Activated naive CD8-positive, alpha-beta T cell (primary cell): Measurements from ENCODE around the gene EIF3J.
"Not testable (repeated sequence)": the region's sequence is repeated elsewhere in the genome, so short reads cannot be mapped to it uniquely, and the experiment has no call there.

Experiments used
- H3K27ac Mint-ChIP-seq: one replicate; pipeline ENCODE4 v1.8.0; 2021; ENCODE audit warnings: mixed read lengths
- H3K27me3 Mint-ChIP-seq: one replicate; pipeline ENCODE4 v1.8.0; 2021; ENCODE audit warnings: mixed read lengths
- H3K36me3 Mint-ChIP-seq: one replicate; pipeline ENCODE4 v1.8.0; 2021; ENCODE audit warnings: mixed read lengths
- H3K4me1 Mint-ChIP-seq: one replicate; pipeline ENCODE4 v1.8.0; 2021; ENCODE audit warnings: low read depth, mixed read lengths
- H3K4me3 Mint-ChIP-seq: one replicate; pipeline ENCODE4 v1.8.0; 2021; ENCODE audit warnings: mild to moderate bottlenecking, mixed read lengths
- H3K9me3 Mint-ChIP-seq: one replicate; pipeline ENCODE4 v1.8.0; 2021; ENCODE audit warnings: low read depth, mixed read lengths

Gene EIF3J, protein sequence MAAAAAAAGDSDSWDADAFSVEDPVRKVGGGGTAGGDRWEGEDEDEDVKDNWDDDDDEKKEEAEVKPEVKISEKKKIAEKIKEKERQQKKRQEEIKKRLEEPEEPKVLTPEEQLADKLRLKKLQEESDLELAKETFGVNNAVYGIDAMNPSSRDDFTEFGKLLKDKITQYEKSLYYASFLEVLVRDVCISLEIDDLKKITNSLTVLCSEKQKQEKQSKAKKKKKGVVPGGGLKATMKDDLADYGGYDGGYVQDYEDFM

DNA sequence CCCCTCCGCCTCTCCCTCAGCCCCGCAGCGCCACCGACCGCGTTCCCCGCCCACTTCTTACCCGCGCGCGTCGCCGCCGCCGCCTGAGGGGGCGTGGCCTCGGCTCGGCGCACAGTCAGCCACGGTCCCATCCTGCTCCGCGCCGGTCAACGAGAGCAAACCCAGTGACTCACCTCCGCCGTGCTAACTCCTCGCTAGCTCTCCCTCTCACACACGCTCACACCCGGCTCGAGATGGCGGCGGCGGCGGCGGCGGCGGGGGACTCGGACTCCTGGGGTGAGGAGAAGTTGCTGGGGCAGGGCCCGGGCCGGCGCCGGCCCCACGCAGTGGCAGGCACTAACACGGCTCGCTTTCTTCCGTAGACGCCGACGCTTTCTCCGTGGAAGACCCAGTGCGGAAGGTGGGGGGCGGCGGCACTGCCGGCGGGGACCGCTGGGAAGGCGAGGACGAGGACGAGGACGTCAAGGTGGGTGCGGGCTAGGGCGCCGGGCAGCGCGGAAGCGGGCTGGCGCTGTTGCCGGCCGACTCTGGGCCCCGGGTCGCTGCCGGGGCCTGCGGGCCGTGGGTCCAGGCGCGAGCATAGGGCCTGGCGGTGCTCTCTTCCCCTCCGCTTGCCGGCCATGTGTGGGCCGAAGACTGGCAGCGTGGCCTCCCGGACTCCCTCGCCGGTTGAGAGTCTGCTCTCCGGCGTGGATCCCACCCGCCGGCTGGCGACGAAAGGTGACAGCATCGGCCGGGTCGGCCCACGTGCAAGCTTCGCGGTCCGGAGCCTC lies at the start of gene EIF3J:
Gene EIF3J (plus strand): TSS at position 186 of the 773 bp plus-strand sequence. CDS start 48 bp downstream, at position 234.
- peaks cover 17% of the 10 kb centered on the region for H3K36me3 Mint-ChIP-seq
- H3K27me3 Mint-ChIP-seq, result no peaks in the 10 kb centered on the region
- peak within 1 kb of the TSS; percentile 94 for H3K4me3 Mint-ChIP-seq
- H3K9me3 Mint-ChIP-seq, result no peaks in the 10 kb centered on the region
- peak within 1 kb of the TSS; percentile 97 for H3K27ac Mint-ChIP-seq
- peaks cover 51% of the 10 kb centered on the region for H3K4me1 Mint-ChIP-seq

DNA sequence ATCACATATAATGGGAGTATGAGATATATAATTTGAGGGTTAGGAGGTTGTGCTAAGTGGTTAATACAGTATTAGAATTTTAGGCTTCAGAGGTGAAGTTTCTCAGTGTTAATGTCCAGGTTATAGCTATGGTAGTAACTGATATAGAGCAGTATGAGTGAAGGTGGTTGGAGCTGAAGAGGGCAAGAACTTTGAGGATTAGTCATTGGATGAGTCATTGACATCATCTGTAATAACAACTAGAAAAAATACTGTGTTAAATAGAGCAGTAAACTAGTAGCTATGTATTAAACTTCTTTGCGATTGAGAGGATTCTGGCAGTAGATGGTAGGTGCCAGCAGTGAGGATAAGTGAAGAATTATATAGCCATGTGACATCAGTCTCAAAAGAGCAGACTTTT lies 47.5 kb upstream of the EIF3J start:
- Mint-ChIP-seq H3K27me3 (no peaks in the 10 kb centered on the region), H3K4me3 (peak overlapping the region; percentile 14), H3K9me3 (no peaks in the 10 kb centered on the region), H3K36me3 (peaks cover 13% of the 10 kb centered on the region), H3K4me1 (peaks cover 25% of the 10 kb centered on the region), H3K27ac (peak overlapping the region; percentile 83)

DNA sequence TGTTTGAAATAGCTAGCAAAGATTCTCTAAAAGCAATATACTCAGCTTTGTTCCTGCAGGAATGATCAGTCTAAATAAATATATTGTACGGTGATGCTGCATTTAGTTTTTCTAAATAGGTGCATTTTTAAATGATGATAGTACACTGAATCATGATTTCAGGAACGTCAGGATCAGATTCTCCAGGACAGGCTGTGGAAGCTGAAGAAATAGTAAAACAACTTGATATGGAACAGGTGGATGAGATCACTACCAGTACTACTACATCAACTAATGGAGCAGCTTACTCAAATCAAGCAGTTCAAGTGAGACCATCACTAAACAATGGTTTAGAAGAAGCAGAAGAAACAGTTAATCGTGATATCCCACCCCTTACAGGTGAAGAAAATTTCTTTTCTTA lies 46.3 kb upstream of the EIF3J start:
- Mint-ChIP-seq H3K27ac (no peak overlapping the region), H3K9me3 (no peaks in the 10 kb centered on the region), H3K36me3 (peaks cover 13% of the 10 kb centered on the region), H3K4me1 (peaks cover 25% of the 10 kb centered on the region), H3K4me3 (no peak overlapping the region), H3K27me3 (no peaks in the 10 kb centered on the region)

DNA sequence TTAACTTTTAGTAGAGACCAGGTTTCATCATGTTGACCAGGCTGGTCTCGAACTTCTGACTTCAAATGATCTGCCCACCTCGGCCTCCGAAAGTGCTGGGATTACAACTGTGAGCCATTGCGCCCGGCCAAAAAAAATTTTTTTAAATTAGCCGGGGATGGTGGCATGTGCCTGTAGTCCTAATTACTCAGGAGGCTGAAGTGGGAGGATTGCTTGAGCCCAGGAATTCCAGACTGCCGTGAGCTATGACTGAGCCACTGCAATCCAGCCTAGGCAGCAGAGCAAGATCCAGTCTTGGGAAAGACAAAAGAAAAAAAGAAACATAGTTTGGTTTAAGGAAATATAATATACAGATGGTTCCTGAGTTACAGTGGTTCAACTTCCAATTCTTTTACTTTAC lies 44.9 kb upstream of the EIF3J start:
- peaks cover 22% of the 10 kb centered on the region for H3K4me1 Mint-ChIP-seq
- H3K36me3 Mint-ChIP-seq, result peaks cover 13% of the 10 kb centered on the region
- H3K27me3 Mint-ChIP-seq, result no peaks in the 10 kb centered on the region
- no peak overlapping the region for H3K4me3 Mint-ChIP-seq
- peak overlapping the region; percentile 59 for H3K27ac Mint-ChIP-seq
- no peaks in the 10 kb centered on the region for H3K9me3 Mint-ChIP-seq

DNA sequence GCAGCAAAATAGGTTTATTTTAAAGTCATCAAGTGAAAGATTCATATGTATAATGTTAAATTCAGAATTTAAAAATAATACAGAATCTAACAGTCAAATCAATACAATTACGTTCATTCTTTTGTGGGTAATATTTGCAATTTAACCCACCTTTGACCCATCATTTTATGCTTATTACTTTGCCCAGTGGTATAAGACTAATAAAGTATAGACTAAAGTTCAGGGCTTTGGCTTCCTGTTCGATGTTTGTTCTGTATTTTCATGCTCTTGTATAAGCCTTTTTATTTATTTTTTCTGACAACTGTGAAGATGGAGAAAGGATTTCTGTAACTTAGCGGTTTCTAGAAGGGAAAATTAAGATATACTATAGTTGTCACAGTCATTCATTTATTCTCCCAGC lies 44.3 kb upstream of the EIF3J start:
- no peak overlapping the region for H3K4me3 Mint-ChIP-seq
- peaks cover 20% of the 10 kb centered on the region for H3K4me1 Mint-ChIP-seq
- H3K36me3 Mint-ChIP-seq, result peaks cover 10% of the 10 kb centered on the region
- no peaks in the 10 kb centered on the region for H3K27me3 Mint-ChIP-seq
- peak overlapping the region; percentile 59 for H3K27ac Mint-ChIP-seq
- H3K9me3 Mint-ChIP-seq, result no peaks in the 10 kb centered on the region

DNA sequence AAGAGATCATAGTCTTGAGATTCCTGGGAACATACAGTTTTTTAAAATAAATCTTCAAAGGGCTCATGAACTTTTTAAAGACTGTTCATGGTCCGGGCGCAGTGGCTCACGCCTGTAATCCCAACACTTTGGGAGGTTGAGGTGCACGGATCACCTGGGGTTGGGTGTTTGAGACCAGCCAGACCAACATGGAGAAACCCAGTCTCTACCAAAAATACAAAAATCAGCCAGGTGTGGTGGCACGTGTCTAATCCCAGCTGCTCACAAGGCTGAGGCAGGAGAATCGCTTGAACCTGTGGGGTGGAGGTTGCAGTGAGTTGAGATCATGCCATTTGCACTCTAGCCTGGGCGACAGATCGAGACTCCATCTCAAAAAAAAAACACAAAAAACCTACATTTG lies 41.4 kb upstream of the EIF3J start:
- no peak overlapping the region for H3K27ac Mint-ChIP-seq
- no peak overlapping the region for H3K4me3 Mint-ChIP-seq
- H3K27me3 Mint-ChIP-seq, result no peaks in the 10 kb centered on the region
- no peaks in the 10 kb centered on the region for H3K9me3 Mint-ChIP-seq
- peaks cover 11% of the 10 kb centered on the region for H3K4me1 Mint-ChIP-seq
- peaks cover 4% of the 10 kb centered on the region for H3K36me3 Mint-ChIP-seq

DNA sequence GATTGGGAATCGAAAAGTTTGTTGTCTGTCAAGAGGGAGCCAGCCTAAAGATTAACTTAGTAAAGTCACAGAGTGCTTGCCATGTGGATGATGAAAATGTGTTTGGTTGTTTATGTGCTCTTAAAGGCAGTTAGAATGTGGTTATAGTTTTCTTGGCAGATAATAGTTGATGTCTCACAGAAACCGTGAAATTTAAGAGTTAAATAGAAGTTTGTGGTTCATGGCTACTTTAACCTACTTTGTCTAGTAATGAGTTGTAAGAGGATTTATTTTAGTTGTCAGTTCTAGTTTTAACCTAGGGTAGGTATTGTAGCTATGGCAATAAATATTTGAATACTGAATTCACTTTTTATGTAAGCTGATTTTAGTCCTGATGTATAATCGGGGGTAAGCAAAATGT lies 36.4 kb upstream of the EIF3J start:
- peaks cover 14% of the 10 kb centered on the region for H3K4me1 Mint-ChIP-seq
- no peaks in the 10 kb centered on the region for H3K9me3 Mint-ChIP-seq
- no peak overlapping the region for H3K4me3 Mint-ChIP-seq
- no peaks in the 10 kb centered on the region for H3K27me3 Mint-ChIP-seq
- no peaks in the 10 kb centered on the region for H3K36me3 Mint-ChIP-seq
- H3K27ac Mint-ChIP-seq, result peak overlapping the region; percentile 41

DNA sequence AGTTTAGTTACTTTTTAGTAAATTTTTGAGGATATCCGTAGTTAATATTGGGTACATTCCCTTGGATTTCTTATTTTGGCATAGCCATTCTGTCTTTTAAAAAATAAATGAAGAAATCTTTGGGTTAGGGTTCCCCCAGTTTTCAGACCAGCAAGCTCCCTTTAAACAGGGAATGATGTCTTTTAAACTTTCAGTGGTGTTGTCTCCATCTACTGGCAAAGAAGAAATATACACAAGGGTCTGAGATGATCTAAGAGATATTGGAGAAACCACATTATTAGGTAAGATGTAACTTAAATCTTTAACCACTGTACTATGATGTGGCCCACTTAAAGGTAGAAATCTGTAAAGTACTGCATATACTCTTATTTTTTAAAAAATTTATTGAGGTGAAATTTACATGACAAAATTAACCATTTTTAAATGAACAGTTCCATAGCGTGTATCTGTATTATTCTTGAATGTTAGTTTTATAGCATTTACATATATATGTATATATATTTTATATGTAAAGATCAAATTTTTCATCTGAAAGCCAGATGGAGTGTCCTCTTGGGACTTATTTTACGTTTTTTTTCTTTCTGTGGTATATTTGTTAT lies 35.1 kb upstream of the EIF3J start:
- Mint-ChIP-seq H3K27ac (peak overlapping the region; percentile 37), H3K36me3 (no peaks in the 10 kb centered on the region)

DNA sequence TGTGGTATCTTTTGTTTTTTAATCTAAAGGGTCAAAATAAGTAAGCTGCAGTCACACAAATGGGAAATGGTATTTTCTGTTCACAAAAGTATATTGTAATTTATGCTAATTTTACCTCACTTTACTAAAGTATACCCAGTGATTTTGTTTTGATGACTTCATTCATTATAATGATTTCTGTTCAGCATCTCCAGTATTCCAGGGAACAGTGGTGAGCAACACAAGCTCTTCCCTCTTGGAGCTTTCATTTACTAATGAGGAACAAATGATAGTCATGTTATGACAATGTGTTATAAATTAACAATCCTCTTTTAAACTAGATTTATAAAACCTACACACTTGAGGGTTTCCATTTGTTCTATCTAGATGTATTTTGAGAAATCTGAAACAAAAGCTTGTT lies 20.5 kb upstream of the EIF3J start:
- no peak overlapping the region for H3K27ac Mint-ChIP-seq
- no peaks in the 10 kb centered on the region for H3K9me3 Mint-ChIP-seq
- H3K4me3 Mint-ChIP-seq, result no peak overlapping the region
- H3K27me3 Mint-ChIP-seq, result no peaks in the 10 kb centered on the region
- peaks cover 1% of the 10 kb centered on the region for H3K4me1 Mint-ChIP-seq
- H3K36me3 Mint-ChIP-seq, result peaks cover 2% of the 10 kb centered on the region

More for the DNA sequence above, 35.1 kb upstream of the EIF3J start:
- Mint-ChIP-seq H3K9me3 (no peaks in the 10 kb centered on the region), H3K4me3 (no peak overlapping the region), H3K27me3 (no peaks in the 10 kb centered on the region), H3K4me1 (peaks cover 14% of the 10 kb centered on the region)

DNA sequence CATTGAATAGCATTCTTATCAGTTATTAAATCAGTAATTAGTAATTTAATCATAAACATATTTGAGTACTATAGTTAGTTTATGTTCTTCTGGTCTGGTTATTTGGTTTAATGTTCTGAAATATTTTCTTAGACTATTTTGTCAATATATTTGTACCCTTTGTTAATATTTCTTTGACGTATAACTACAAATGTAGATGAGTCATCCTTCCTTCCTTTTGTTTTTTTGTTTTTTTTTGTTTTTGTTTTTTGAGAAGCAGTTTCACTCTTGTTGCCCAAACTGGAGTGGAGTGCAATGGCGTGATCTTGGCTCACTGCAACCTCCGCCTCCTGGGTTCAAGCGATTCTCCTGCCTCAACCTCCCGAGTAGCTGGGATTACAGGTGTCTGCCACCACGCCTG lies 17.4 kb upstream of the EIF3J start:
- H3K9me3 Mint-ChIP-seq, result no peaks in the 10 kb centered on the region
- no peaks in the 10 kb centered on the region for H3K27me3 Mint-ChIP-seq
- H3K4me1 Mint-ChIP-seq, result peaks cover 1% of the 10 kb centered on the region
- H3K36me3 Mint-ChIP-seq, result peaks cover 2% of the 10 kb centered on the region
- no peak overlapping the region for H3K27ac Mint-ChIP-seq
- no peak overlapping the region for H3K4me3 Mint-ChIP-seq

DNA sequence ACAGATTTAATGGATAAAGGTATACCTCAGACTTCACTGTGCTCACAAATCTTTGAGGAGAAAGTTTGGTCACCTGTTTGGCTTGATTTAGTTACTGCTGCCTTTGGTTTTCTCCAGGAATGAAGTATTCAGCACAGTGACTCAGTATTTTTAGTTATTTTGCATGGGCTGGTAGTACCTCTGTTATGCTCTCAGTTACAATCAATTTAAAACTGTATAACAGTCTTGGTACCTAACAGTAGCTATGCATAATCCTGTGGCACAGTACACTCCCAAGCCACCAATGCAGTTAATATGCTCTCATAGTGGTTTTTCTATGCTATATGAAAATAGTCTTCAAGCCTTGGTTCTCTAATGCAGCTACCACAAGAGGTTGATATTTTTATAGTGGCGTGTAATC lies 11.9 kb upstream of the EIF3J start:
- Mint-ChIP-seq H3K4me1 (peaks cover 3% of the 10 kb centered on the region), H3K27ac (peak overlapping the region; percentile 46), H3K36me3 (no peaks in the 10 kb centered on the region), H3K9me3 (no peaks in the 10 kb centered on the region), H3K27me3 (no peaks in the 10 kb centered on the region), H3K4me3 (no peak overlapping the region)

DNA sequence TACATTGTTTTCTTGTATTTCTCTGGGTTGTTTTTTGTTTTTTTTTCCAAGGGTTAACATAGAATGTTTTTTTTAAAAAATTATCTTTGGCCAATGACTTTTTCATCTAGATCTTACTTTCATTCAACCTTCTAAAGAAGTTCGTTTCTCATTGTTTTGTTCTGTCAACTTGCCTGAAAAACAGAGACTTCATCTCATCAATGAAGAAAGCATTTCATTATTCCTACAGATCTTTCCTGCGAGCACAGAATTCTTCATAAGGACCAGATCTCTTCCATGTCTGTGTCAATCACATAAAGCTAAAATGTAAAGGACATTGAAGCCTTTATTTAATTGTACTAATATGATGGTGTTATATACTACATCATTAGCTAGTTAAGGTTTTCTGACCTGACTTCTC lies 9.7 kb upstream of the EIF3J start:
- no peaks in the 10 kb centered on the region for H3K36me3 Mint-ChIP-seq
- no peaks in the 10 kb centered on the region for H3K9me3 Mint-ChIP-seq
- H3K27me3 Mint-ChIP-seq, result no peaks in the 10 kb centered on the region
- no peak overlapping the region for H3K4me3 Mint-ChIP-seq
- H3K4me1 Mint-ChIP-seq, result peaks cover 10% of the 10 kb centered on the region
- peak overlapping the region; percentile 76 for H3K27ac Mint-ChIP-seq

DNA sequence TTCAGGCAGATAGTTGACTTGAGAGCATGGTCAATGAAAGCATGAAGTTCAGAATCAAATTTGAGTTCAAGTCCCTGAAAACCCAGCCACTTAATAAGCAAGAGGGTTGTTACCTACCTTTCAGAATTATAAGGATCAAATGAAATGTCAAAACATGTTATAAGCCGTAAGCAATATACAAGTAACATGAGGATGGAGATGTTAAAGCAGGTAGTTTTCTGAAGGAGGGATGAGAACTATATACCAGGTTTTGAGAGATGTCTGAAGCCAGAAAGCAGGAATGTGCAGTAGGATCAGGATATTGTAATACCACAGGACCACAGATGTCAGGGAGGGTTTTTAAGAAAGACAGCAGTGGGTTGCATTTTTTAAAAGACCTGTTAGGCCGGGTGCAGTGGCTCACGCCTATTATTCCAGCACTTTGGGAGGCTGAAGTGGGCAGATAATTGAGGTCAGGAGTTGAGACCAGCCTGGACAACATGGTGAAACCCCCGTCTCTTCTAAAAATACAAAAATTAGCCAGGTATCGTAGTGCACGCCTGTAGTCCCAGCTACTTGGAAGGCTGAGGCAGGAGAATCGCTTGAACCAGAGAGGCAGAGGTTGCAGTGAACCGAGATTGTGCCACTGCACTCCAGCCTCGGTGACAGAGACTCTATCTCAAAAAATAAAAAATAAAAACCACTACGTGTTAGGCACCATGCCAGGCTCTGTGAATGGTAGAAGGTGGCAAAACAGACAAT lies 6.9 kb upstream of the EIF3J start:
- no peak overlapping the region for H3K4me3 Mint-ChIP-seq
- H3K9me3 Mint-ChIP-seq, result no peaks in the 10 kb centered on the region
- H3K36me3 Mint-ChIP-seq, result no peaks in the 10 kb centered on the region
- peaks cover 19% of the 10 kb centered on the region for H3K4me1 Mint-ChIP-seq
- peak overlapping the region; percentile 81 for H3K27ac Mint-ChIP-seq
- H3K27me3 Mint-ChIP-seq, result no peaks in the 10 kb centered on the region

DNA sequence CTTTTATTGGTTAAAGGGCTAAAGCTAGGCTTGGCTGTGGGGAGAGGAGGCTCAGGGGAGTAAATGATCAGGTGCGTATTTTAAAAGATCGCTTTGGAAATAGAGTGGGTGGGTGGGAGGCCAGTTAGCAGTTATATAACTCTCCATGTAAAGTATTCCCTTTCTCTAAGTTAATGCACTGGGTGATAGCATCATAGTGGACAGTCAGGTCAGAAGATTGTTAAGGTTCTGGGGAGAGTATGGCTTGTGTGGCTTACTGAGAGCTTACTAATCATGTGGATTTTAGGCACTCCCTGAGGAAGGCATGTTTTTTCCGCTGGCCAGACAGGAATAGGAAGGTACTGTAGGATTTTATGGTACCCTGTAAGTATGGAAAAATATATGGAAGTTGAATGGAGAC lies 6.3 kb upstream of the EIF3J start:
- H3K27me3 Mint-ChIP-seq, result no peaks in the 10 kb centered on the region
- peak overlapping the region; percentile 81 for H3K27ac Mint-ChIP-seq
- H3K4me3 Mint-ChIP-seq, result no peak overlapping the region
- H3K4me1 Mint-ChIP-seq, result peaks cover 23% of the 10 kb centered on the region
- H3K36me3 Mint-ChIP-seq, result no peaks in the 10 kb centered on the region
- no peaks in the 10 kb centered on the region for H3K9me3 Mint-ChIP-seq

DNA sequence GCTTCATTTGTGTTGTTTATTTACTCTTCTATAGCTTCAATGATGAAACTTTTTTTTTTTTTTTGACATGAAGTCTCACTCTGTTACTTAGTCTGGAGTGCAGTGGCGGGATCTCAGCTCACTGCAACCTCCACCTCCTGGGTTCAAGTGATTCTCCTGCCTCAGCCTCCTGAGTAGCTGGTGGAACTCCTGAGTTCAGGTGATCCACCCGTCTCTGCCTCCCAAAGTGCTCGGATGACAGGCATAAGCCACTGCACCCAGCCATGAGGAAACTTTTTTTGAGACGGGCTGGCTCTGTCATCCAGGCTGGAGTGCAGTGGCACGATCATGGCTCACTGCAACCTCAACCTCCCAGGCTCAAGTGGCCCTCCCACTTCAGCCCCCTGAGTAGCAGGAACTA lies 4.7 kb upstream of the EIF3J start:
- H3K36me3 Mint-ChIP-seq, H3K27me3 Mint-ChIP-seq, H3K9me3 Mint-ChIP-seq, H3K4me3 Mint-ChIP-seq, H3K27ac Mint-ChIP-seq: not testable (repeated sequence)
- peaks cover 29% of the 10 kb centered on the region for H3K4me1 Mint-ChIP-seq
